HEK293 (cell line): ENCODE results near the gene ZNF276.
"Not testable (repeated sequence)": the region's sequence is repeated elsewhere in the genome, so short reads cannot be mapped to it uniquely, and the experiment has no call there.

Experiments
- CTCF ChIA-PET: fragments of 350-600 bp; formaldehyde crosslinking; extraction: SDS; loops from one replicate; lab custom pipeline; 2021; ENCODE audit warnings: antibody characterized with exemption; lab: Yijun Ruan, JAX
- POLR2A ChIA-PET: fragments of 300-600 bp; formaldehyde crosslinking; extraction: SDS; loops from one replicate; lab custom pipeline; 2020; ENCODE audit warnings: antibody characterized with exemption, inconsistent platforms; lab: Yijun Ruan, JAX
- H3K27ac ChIP-seq: fragments of 200-500 bp; sonication (Bioruptor generic); 2 replicates; pipeline ENCODE4 v1.5.1; 2014; ENCODE audit warnings: low read depth, low read length, control low read depth, inconsistent platforms; ENCODE audit errors: extremely low read depth
- H3K36me3 ChIP-seq, 2 experiments: fragments of 200-500 bp in 1 of 2; sonication (Bioruptor generic) in 1 of 2; 1 replicate in 1 of 2; 2 replicates in 1 of 2; pipeline ENCODE4 v1.5.1; 2014 to 2017; ENCODE audit warnings: inconsistent platforms in 2 of 2, low read length in 2 of 2; ENCODE audit not compliant: control insufficient read depth in 2 of 2, insufficient read depth in 1 of 2
- H3K4me1 ChIP-seq: fragments of 200-500 bp; sonication (Bioruptor generic); 2 replicates; pipeline ENCODE4 v1.5.1; 2014; ENCODE audit warnings: mild to moderate bottlenecking, low read length, inconsistent platforms; ENCODE audit not compliant: control insufficient read depth, insufficient read depth
- H3K4me3 ChIP-seq: 2 replicates; pipeline ENCODE4 v1.5.1; 2011; ENCODE audit warnings: low read depth, mild to moderate bottlenecking, control low read depth, low read length, moderate library complexity
- H3K9me3 ChIP-seq: fragments of 200-500 bp; sonication (Bioruptor generic); 2 replicates; pipeline ENCODE4 v1.5.1; 2014; ENCODE audit warnings: low read depth, low read length, inconsistent platforms; ENCODE audit not compliant: control insufficient read depth, insufficient read depth
- BCL11A ChIP-seq: fragments of 450-650 bp; formaldehyde crosslinking; IDR thresholded peaks from 2 replicates; pipeline ENCODE4 v1.5.1; 2016; ENCODE audit warnings: low read depth, missing biosample characterization, missing genetic modification characterization
- GFI1B ChIP-seq: fragments of 450-650 bp; formaldehyde crosslinking; IDR thresholded peaks from 2 replicates; pipeline ENCODE4 v1.5.1; 2016; ENCODE audit warnings: missing biosample characterization, missing genetic modification characterization
- YY2 ChIP-seq: fragments of 450-650 bp; formaldehyde crosslinking; IDR thresholded peaks from 2 replicates; pipeline ENCODE4 v1.5.1; 2016; ENCODE audit warnings: missing biosample characterization, missing genetic modification characterization
- ZBTB21 ChIP-seq: fragments of 450-650 bp; formaldehyde crosslinking; IDR thresholded peaks from 2 replicates; pipeline ENCODE4 v1.5.1; 2017; ENCODE audit warnings: missing biosample characterization, missing genetic modification characterization
- ZBTB48 ChIP-seq: fragments of 450-650 bp; formaldehyde crosslinking; IDR thresholded peaks from 2 replicates; pipeline ENCODE4 v1.5.1; 2016; ENCODE audit warnings: missing biosample characterization, missing genetic modification characterization
- ZBTB8A ChIP-seq: fragments of 450-650 bp; formaldehyde crosslinking; IDR thresholded peaks from 2 replicates; pipeline ENCODE4 v1.5.1; 2016; ENCODE audit warnings: missing biosample characterization, missing genetic modification characterization
- ZNF121 ChIP-seq: fragments of 450-650 bp; formaldehyde crosslinking; IDR thresholded peaks from 2 replicates; pipeline ENCODE4 v1.5.1; 2016; ENCODE audit warnings: missing biosample characterization, missing genetic modification characterization
- ZNF223 ChIP-seq: fragments of 450-650 bp; formaldehyde crosslinking; IDR thresholded peaks from 2 replicates; pipeline ENCODE4 v1.5.1; 2016; ENCODE audit warnings: missing biosample characterization, missing genetic modification characterization
- ZNF341 ChIP-seq: fragments of 450-650 bp; formaldehyde crosslinking; IDR thresholded peaks from 2 replicates; pipeline ENCODE4; 2016; ENCODE audit warnings: low read depth, missing biosample characterization, missing genetic modification characterization
- ZNF391 ChIP-seq: fragments of 450-650 bp; formaldehyde crosslinking; IDR thresholded peaks from 2 replicates; pipeline ENCODE4 v1.5.1; 2016; ENCODE audit warnings: low read depth, missing biosample characterization, missing genetic modification characterization, borderline replicate concordance
- ZNF423 ChIP-seq: fragments of 450-650 bp; formaldehyde crosslinking; IDR thresholded peaks from 2 replicates; pipeline ENCODE4 v1.5.1; 2016; ENCODE audit warnings: missing biosample characterization, missing genetic modification characterization
- ZNF473 ChIP-seq: fragments of 450-650 bp; formaldehyde crosslinking; IDR thresholded peaks from 2 replicates; pipeline ENCODE4 v1.5.1; 2017; ENCODE audit warnings: missing biosample characterization, missing genetic modification characterization
- ZNF571 ChIP-seq: fragments of 450-650 bp; formaldehyde crosslinking; IDR thresholded peaks from 2 replicates; pipeline ENCODE4 v1.5.0; 2017; ENCODE audit warnings: missing biosample characterization, missing genetic modification characterization
- ZNF626 ChIP-seq: fragments of 450-650 bp; sonication (Bioruptor Pico); formaldehyde crosslinking; IDR thresholded peaks from 2 replicates; pipeline ENCODE4 v1.5.1; 2018; ENCODE audit warnings: missing biosample characterization, missing genetic modification characterization, inconsistent platforms
- ZNF660 ChIP-seq: fragments of 450-650 bp; IDR thresholded peaks from 2 replicates; pipeline ENCODE4 v1.5.1; 2018; ENCODE audit warnings: missing biosample characterization, mild to moderate bottlenecking, missing genetic modification characterization
- ZNF670 ChIP-seq: fragments of 450-650 bp; formaldehyde crosslinking; IDR thresholded peaks from 2 replicates; pipeline ENCODE4 v1.5.1; 2016; ENCODE audit warnings: missing biosample characterization, missing genetic modification characterization, low read depth
- TF ChIP-seq, protein P1 (sequence below): fragments of 450-650 bp; formaldehyde crosslinking; conservative IDR thresholded peaks from 2 replicates; pipeline ENCODE4 v1.5.1; 2016; ENCODE audit warnings: low read depth, missing biosample characterization, missing genetic modification characterization
- TF ChIP-seq, protein P2 (sequence below): fragments of 450-650 bp; formaldehyde crosslinking; IDR thresholded peaks from 2 replicates; pipeline ENCODE4 v1.5.1; 2016; ENCODE audit warnings: missing biosample characterization, missing genetic modification characterization

The ZNF276 gene

DNA sequence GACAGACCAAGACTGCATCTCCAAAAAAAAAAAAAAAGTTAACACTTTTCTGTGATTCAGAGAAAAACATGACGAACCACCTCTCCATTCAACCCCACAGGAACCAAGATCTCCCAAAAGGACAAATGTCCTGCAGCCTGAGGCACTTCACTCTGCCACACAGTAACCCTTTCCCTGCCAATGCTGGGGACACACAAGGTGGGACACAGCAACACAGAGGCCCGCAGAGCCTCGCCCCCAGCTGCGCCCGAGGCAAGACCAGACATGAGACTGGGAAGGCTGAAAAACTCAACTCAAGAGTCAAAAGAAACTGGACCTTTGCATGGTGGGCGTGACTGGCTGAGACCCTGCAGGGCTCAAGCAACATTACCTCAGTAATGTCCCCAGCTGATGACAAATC lies 61.2 kb downstream of the ZNF276 start (continued):
- TF ChIP-seq, protein P1, sequence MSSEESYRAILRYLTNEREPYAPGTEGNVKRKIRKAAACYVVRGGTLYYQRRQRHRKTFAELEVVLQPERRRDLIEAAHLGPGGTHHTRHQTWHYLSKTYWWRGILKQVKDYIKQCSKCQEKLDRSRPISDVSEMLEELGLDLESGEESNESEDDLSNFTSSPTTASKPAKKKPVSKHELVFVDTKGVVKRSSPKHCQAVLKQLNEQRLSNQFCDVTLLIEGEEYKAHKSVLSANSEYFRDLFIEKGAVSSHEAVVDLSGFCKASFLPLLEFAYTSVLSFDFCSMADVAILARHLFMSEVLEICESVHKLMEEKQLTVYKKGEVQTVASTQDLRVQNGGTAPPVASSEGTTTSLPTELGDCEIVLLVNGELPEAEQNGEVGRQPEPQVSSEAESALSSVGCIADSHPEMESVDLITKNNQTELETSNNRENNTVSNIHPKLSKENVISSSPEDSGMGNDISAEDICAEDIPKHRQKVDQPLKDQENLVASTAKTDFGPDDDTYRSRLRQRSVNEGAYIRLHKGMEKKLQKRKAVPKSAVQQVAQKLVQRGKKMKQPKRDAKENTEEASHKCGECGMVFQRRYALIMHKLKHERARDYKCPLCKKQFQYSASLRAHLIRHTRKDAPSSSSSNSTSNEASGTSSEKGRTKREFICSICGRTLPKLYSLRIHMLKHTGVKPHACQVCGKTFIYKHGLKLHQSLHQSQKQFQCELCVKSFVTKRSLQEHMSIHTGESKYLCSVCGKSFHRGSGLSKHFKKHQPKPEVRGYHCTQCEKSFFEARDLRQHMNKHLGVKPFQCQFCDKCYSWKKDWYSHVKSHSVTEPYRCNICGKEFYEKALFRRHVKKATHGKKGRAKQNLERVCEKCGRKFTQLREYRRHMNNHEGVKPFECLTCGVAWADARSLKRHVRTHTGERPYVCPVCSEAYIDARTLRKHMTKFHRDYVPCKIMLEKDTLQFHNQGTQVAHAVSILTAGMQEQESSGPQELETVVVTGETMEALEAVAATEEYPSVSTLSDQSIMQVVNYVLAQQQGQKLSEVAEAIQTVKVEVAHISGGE (tag by site-specific recombination): no peak
- no peak for TF ChIP-seq ZBTB8A (tag by site-specific recombination)

DNA sequence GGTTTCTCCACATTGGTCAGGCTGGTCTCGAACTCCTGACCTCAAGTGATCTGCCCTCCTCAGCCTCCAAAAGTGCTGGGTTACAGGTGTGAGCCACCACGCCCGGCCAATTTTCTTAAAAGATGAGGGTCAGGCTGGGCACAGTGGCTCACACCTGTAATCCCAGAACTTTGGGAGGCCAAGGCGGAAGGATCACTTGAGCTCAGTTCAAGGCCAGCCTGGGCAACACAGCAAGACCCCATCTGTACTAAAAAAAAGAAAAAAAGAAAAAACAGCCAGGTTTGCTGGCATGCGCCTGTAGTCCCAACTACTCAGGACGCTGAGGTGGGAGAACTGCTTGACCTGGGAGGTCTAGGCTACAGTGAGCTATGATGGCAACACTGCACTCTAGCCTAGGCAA lies 62.6 kb downstream of the ZNF276 start:
- H3K4me3 ChIP-seq, H3K9me3 ChIP-seq, POLR2A ChIA-PET, CTCF ChIA-PET, H3K4me1 ChIP-seq, H3K27ac ChIP-seq: not testable (repeated sequence)
- TF ChIP-seq ZNF121 (tag by site-specific recombination): peak; percentile 86
- H3K36me3 ChIP-seq: peaks cover 71 to 92% of the 10 kb centered on the region in 2 experiments

DNA sequence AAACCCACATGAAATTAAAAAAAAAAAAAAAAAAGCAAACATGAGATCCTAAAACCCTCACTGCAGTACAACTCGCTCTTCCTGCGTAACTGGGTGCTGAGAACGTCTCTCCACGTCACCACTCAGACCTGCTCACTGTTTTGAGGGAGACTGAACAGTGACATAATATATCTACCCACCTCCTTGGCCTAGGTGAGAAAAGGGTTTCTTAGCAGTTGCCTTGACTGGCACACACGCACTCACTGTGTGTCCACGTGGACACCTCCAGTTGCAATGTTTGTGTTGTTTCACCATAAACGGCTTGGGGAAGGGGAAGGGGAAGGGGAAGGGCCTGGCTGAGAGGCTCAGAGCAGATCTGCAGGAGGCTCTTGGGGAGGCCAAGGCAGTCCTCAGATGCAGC lies 63.1 kb downstream of the ZNF276 start:
- ChIA-PET POLR2A (no interaction called here), CTCF (no interaction called here)
- no peaks in the 10 kb centered on the region for H3K9me3 ChIP-seq
- no peak for TF ChIP-seq ZNF423
- TF ChIP-seq ZNF660 (tag by site-specific recombination): no peak
- TF ChIP-seq ZBTB48: no peak
- TF ChIP-seq ZNF341 (tag by site-specific recombination): no peak
- TF ChIP-seq, protein P2, sequence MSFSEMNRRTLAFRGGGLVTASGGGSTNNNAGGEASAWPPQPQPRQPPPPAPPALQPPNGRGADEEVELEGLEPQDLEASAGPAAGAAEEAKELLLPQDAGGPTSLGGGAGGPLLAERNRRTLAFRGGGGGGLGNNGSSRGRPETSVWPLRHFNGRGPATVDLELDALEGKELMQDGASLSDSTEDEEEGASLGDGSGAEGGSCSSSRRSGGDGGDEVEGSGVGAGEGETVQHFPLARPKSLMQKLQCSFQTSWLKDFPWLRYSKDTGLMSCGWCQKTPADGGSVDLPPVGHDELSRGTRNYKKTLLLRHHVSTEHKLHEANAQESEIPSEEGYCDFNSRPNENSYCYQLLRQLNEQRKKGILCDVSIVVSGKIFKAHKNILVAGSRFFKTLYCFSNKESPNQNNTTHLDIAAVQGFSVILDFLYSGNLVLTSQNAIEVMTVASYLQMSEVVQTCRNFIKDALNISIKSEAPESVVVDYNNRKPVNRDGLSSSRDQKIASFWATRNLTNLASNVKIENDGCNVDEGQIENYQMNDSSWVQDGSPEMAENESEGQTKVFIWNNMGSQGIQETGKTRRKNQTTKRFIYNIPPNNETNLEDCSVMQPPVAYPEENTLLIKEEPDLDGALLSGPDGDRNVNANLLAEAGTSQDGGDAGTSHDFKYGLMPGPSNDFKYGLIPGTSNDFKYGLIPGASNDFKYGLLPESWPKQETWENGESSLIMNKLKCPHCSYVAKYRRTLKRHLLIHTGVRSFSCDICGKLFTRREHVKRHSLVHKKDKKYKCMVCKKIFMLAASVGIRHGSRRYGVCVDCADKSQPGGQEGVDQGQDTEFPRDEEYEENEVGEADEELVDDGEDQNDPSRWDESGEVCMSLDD (tag by site-specific recombination): no peak
- no peak for TF ChIP-seq ZNF571 (tag by site-specific recombination)
- TF ChIP-seq ZNF473 (tag by site-specific recombination): no peak
- TF ChIP-seq ZNF670 (tag by site-specific recombination): no peak
- TF ChIP-seq BCL11A (tag by site-specific recombination): no peak
- no peak for TF ChIP-seq GFI1B (tag by site-specific recombination)
- TF ChIP-seq ZNF391: no peak
- no peak for TF ChIP-seq ZNF223
- TF ChIP-seq ZBTB21 (tag by site-specific recombination): no peak
- TF ChIP-seq ZNF626 (tag by site-specific recombination): no peak
- TF ChIP-seq YY2: no peak
- TF ChIP-seq, all 188 proteins: peak for 0
- Histone ChIP-seq H3K36me3 (peaks cover 71 to 92% of the 10 kb centered on the region in 2 experiments), H3K4me3 (no peak overlapping the region), H3K4me1 (no peaks in the 10 kb centered on the region), H3K27ac (no peak overlapping the region)
